NB4 (cell line): Measurements from ENCODE around the gene MED13L.
"Not testable (repeated sequence)": the region's sequence is repeated elsewhere in the genome, so short reads cannot be mapped to it uniquely, and the experiment has no call there.

ENCODE experiments used
- CTCF ChIP-seq: IDR thresholded peaks from one replicate; pipeline ENCODE4 v1.5.1; 2012; ENCODE audit warnings: low read depth, low read length
- MAX ChIP-seq: IDR thresholded peaks from 2 replicates; pipeline ENCODE4 v1.6.1; 2011; ENCODE audit warnings: low read depth, low read length
- POLR2A ChIP-seq: IDR thresholded peaks from 2 replicates; pipeline ENCODE4 v1.6.1; 2011; ENCODE audit warnings: mild to moderate bottlenecking; ENCODE audit not compliant: insufficient read length; ENCODE audit errors: extremely low read depth

- TF ChIP-seq CTCF, POLR2A, MAX: not testable (repeated sequence)
These were observed 245.9 kb downstream of the MED13L start for GRCh38 chr12:116031624-116032023.
